HG02981 (cell line): ENCODE data around the gene MADD.

Experiments
- ATAC-seq: cut with Tn5 transposase; IDR thresholded peaks from one replicate; pipeline ENCODE4 v1.9.1; 2021; ENCODE audit warnings: mild to moderate bottlenecking, moderate library complexity; ENCODE audit not compliant: unreplicated experiment

Gene MADD

DNA sequence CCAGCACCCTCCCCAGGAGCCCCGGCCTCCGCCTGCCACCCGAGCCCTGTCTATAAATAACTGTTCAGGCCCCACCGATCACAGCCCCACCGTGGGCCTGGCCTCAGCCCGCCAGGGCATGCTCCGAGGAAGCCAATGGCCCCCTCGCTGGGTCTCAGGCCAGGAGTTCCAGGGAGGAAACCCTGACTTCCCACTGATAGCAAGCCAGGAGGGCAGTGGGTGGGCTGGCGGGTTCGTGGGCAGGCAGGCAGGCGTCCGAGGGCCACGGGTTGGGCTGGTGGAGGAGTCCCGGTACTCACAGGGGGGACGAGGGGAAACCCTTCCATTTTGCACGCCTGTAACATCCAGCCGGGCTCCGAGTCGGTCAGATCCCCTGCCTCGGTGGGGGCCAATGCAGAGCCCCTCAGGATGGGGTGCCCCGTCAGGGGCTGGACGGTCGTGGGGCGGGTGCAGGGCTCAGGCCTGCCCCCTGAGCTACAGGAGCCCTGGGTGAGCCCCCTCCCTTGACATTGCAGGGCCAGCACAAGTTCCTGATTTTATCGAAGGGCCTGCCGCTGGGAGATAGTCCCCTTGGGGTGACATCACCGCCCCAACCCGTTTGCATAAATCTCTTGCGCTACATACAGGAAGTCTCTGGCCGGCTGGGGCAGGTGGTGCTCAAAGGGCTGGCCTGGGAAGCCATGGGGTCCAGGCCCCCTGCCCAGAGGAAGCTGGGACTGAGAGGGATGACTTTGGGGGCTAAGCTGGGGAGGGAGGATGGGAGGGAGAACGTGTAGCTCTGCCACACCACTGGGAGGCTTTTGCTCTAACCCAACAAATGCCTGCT lies 108.3 kb downstream of the MADD start, which contains the start of gene SPI1:
Gene SPI1 (minus strand): TSS at position 538 of the 826 bp plus-strand sequence. CDS start 194 bp downstream, at position 344.
- peak; percentile 78 for ATAC-seq

DNA sequence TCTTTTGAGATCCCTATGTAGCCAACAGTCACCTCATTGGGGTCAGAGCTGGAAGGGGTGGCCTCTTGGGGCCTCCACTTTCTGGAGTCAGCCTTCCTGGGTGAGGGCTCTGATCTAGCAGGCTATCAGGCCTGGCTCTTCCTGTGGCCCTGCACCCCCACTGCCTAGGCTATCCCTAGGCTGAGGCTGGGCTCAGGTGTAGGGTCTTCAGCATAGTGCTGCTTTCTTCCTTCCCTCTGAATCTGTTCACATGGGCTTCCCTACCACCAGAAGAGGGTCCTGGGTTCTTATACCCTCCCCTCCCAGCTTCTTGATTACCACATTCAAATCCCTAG lies 108.9 kb downstream of the MADD start:
- ATAC-seq, result peak; percentile 10

GRCh38 chr11:47379317-47379716 lies 109.4 kb downstream of the MADD start:
- ATAC-seq, result no peak
